NAMALWA (cell line): ENCODE data around the gene CREB3L1.

ENCODE experiments used
- DNase-seq: peaks from one replicate; pipeline ENCODE4 v3.0.0-alpha.2; 2015; ENCODE audit warnings: low spot score

The CREB3L1 gene

GRCh38 chr11:46322759-46323158 is 45.3 kb downstream of the CREB3L1 start:
- DNase-seq: no peak

GRCh38 chr11:46326813-46327416 is 49.5 kb downstream of the CREB3L1 start:
- DNase-seq: no peak

GRCh38 chr11:46327829-46328228 is 50.4 kb downstream of the CREB3L1 start:
- no peak for DNase-seq

GRCh38 chr11:46330154-46330553 is 52.7 kb downstream of the CREB3L1 start:
- no peak for DNase-seq

- DNase-seq: no peak
Measured at GRCh38 chr11:46330563-46331281, 53.3 kb downstream of the CREB3L1 start.

- DNase-seq: no peak
Measured at GRCh38 chr11:46331282-46331984, 54.0 kb downstream of the CREB3L1 start.

GRCh38 chr11:46332093-46332567 is 54.7 kb downstream of the CREB3L1 start:
- no peak for DNase-seq

- no peak for DNase-seq
Measured at GRCh38 chr11:46332568-46333393, 55.3 kb downstream of the CREB3L1 start.

- no peak for DNase-seq
Measured at GRCh38 chr11:46333394-46333947, 56.0 kb downstream of the CREB3L1 start.

GRCh38 chr11:46334211-46334610 is 56.7 kb downstream of the CREB3L1 start:
- no peak for DNase-seq

- no peak for DNase-seq
Measured at GRCh38 chr11:46335271-46335670, 57.8 kb downstream of the CREB3L1 start.

GRCh38 chr11:46335890-46336562 is 58.6 kb downstream of the CREB3L1 start:
- DNase-seq: no peak

GRCh38 chr11:46336563-46337180 is 59.2 kb downstream of the CREB3L1 start:
- DNase-seq: no peak

GRCh38 chr11:46337626-46338345 is 60.3 kb downstream of the CREB3L1 start:
- no peak for DNase-seq

- DNase-seq: no peak
Measured at GRCh38 chr11:46338636-46338987, 61.1 kb downstream of the CREB3L1 start.

- DNase-seq: no peak
Measured at GRCh38 chr11:46338988-46339666, 61.7 kb downstream of the CREB3L1 start.

GRCh38 chr11:46339816-46340215 is 62.4 kb downstream of the CREB3L1 start:
- DNase-seq: no peak

- no peak for DNase-seq
Measured at GRCh38 chr11:46341454-46341853, 64.0 kb downstream of the CREB3L1 start.

- no peak for DNase-seq
Measured at GRCh38 chr11:46342239-46342638, 64.8 kb downstream of the CREB3L1 start.

GRCh38 chr11:46343520-46343919 is 66.1 kb downstream of the CREB3L1 start:
- no peak for DNase-seq
